TTC549 (cell line): ENCODE results near the gene LMNA.
"Not testable (repeated sequence)": the region's sequence is repeated elsewhere in the genome, so short reads cannot be mapped to it uniquely, and the experiment has no call there.

Experiments used
- FAIRE-seq: peaks from 2 replicates; lab custom pipeline; 2012; peaks lifted over from hg19 to GRCh38; lab: Jason Lieb, UNC

Gene LMNA

DNA sequence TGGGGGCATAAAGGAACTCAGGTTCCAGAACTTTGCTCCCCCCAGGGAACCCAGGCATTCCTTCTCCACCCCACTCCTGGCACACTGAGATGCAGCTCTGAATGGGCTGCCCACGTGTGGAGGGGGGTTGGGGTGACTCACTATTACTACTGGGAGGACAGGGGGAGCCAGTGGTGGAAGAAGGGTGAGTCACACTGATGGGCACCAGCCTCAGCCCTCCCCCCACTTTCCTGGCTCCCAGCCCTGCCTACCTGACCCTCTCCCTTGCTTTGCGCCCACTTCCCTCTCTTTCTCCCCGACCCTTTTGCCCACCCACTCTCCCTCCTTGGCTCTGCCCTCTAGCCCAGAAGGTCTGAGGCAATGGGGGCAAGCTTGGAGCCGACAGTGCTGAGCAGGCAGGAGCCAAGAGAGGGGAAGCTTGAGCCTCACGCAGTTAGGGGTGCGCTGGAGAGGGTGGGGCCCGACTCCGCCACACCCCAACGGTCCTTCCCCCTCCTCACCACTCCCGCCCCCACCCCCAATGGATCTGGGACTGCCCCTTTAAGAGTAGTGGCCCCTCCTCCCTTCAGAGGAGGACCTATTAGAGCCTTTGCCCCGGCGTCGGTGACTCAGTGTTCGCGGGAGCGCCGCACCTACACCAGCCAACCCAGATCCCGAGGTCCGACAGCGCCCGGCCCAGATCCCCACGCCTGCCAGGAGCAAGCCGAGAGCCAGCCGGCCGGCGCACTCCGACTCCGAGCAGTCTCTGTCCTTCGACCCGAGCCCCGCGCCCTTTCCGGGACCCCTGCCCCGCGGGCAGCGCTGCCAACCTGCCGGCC lies at the start of gene LMNA:
LMNA (plus strand) TSS at position 611 of the 818 bp plus-strand sequence. CDS start 208 bp downstream, outside the sequence.
- FAIRE-seq: peak; percentile 13

DNA sequence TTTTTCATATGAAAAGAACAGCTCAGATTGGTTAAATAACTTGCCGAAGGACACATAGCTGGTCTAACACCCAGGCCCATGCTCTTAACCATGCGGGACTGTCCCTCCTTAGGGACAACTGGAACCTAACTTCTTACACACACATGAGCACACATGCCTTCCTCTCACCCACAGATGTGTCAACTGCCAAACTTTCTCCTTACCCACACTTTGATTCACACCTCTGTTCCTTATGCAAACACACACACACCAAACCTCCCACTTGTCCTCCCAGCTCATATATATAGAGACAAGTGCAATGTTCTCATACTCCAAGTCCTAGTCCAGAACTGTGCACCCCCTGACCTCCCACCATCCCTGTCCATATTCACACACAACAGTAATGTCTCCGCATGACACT lies 49.3 kb upstream of the LMNA start:
- no peak for FAIRE-seq

DNA sequence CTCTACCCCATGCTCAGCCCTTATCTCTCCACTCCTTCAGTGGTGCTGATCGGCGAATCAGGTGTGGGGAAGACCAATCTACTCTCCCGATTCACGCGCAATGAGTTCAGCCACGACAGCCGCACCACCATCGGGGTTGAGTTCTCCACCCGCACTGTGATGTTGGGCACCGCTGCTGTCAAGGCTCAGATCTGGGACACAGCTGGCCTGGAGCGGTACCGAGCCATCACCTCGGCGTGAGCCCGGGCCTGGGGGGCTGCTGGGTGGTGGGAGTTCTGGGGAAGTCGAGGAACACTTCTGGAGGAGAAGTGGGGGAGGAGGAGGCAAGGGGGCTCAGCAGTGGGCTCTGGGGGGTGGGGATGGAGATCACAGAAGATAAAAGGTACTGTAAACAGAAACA lies 48.6 kb upstream of the LMNA start:
- no peak for FAIRE-seq

DNA sequence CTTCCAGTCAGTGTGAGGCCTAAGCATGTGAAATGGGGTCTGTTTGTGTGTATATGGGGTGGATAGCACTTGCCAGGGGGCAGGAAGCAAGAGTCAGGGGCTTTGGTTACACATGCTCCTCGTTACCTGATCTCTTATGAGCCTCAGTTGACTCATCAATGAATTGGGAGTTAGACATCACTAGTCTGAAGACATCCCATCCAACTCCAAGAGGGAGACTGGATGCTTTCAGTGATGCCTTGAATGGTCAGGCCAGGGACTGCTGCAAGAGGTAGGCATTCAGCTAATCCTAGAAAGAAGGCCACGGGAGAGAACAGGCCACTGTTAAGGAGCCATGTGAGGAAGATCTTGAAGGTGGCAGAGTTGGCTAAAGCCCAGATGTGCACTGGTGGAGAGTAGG lies 47.2 kb upstream of the LMNA start:
- FAIRE-seq: no peak

DNA sequence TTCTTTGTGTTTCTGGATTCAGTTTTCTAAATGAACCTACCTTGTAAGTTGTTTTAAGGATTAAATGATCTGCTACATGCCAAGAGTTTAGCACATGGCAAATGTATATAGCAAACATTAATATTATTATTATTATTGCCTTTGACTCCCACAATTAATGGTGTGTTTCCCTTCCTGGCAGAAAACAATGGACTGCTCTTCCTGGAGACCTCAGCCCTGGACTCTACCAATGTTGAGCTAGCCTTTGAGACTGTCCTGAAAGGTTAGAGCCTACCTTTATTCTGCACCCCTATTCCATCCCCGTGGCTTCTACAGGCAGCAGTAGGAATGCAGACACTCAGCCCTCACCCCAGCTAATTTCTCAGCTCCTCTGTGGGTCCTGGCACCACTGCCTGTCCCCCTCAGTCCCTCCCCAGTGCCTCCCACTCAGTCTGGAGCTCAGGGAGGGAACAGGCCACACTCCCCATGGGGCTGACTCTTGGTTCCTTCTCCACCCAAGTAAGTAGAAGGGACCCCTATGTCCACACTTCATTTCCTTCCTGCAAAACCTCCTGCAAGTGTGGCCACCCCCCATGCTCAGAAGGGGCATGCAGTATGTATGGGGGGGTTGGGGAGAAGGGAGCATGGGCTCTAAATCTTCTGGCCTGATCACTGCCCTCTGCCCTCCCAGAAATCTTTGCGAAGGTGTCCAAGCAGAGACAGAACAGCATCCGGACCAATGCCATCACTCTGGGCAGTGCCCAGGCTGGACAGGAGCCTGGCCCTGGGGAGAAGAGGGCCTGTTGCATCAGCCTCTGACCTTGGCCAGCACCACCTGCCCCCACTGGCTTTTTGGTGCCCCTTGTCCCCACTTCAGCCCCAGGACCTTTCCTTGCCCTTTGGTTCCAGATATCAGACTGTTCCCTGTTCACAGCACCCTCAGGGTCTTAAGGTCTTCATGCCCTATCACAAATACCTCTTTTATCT lies 44.7 kb upstream of the LMNA start:
- FAIRE-seq: no peak

DNA sequence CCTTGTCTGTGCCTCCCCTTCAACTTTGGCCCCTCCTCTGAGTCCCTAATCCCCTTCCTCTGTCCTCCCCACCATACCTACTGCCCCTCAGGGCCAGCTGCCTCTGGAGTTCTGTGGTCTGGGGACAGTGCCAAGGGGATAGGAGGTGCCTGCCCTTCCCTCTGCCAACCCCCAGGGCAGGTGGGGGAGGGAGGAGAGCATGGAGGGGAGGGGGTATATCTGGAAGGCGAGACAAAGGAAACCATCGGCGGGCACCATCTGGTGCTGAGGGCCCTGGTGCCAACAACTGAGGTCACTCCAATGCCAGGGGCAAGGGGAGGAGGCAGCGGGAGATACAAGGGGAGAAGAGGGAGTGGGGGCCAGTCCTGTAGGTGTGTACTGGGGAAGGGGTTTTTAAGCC lies 44.0 kb upstream of the LMNA start:
- no peak for FAIRE-seq

DNA sequence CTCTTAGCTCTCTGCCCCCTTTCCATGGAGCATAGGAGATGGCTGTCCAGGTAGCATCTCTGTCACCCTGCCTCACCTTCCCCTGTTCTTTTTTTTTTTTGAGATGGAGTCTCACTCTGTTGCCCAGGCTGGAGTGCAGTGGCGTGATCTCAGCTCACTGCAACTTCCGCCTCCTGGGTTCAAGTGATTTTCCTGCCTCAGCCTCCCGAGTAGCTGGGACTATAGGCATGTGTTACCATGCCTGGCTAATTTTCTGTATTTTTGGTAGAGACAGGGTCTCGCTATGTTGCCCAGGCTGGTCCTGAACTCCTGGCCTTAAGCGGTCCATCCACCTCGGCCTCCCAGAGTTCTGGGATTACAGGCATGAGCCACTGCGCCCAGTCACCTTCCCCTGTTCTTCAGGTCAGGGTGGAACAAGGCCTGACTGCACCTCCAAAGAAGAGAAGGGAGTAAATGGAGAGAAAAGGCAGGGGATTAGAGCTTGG lies 43.1 kb upstream of the LMNA start:
- FAIRE-seq: not testable (repeated sequence)

DNA sequence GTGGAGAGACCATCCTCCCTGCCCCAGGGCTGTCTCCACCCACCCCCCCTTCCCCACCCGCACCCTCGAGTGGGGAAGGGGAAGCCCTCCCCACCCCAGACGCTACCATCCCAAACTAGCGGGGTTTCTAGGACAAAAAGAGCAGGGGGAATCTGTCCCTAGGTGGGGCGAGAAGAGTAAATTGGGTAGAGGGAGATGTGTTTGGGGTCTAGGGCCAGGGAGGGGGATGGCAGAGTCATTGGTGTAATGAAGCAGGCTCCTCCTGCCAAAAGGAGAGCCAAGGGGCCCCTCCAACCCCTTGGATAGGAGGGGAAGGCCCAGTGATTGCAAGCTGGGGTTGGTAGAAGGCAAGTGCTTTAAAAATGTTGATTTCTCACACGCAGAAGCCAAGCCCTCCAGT lies 42.3 kb upstream of the LMNA start:
- no peak for FAIRE-seq

DNA sequence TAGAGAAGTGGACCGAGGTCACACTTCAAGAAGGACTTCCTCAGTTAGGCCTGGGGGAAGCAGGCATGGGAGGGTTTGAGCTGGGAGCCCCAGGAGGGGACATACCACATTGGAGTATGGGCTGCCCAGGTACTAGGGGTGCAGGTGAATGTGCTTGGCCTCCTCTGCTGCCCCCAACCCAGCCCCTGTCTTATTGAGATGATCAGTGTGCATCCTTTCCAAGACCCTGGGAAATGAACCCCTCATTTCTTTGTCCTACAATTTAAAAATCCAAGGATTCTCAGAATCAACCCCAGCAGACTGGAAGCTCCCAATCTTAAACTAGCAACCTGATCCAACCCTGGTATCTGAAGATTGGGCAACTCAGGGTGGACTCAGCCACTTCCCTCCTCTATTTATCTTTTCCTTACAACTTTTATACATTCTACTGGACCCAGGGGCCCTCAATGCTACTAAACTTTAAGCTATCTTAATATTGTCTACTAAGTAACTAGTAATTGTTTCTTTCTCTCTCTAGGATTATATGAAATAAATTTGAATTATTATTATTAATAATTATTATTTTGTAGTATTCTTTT lies 41.3 kb upstream of the LMNA start:
- FAIRE-seq: peak; percentile 80

DNA sequence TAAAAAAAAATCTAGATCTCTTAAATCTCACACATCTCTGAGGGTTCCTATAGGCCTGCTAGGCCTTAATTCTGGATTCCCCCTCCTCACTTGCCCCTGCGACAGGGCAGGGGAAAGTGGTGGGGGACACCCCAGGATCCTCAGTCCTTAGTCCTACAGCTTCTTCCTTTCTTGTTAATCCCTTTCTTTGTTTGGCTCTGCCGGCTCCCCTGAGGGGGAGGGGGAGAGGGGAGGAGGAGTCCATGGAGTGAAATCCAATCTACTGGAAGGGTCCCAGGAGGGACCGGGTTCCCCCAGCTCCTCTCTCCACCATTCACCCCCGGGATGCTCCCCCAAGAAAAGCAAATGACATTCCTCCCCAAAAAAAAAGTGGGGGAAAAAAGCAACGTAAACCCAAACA lies 40.8 kb upstream of the LMNA start:
- no peak for FAIRE-seq

DNA sequence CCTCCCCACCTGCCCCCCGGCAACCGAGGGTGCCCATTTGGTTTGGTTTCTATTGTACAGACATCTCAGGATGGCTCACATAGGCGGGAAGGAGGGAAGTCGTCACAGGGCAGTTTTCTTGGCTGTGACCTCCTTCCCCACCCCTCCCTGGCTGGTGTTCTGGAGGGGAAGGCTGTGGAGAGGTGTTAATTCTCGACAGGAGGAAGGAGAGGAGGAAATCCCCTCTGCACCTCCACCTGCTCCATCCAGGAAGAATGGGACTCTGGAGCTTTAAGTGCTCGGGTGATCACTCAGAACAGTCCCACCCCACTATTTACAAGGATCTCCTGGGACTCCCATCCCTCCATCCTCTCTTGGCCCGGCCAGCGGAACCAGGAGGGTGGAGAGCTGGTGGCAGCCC lies 39.9 kb upstream of the LMNA start:
- no peak for FAIRE-seq

DNA sequence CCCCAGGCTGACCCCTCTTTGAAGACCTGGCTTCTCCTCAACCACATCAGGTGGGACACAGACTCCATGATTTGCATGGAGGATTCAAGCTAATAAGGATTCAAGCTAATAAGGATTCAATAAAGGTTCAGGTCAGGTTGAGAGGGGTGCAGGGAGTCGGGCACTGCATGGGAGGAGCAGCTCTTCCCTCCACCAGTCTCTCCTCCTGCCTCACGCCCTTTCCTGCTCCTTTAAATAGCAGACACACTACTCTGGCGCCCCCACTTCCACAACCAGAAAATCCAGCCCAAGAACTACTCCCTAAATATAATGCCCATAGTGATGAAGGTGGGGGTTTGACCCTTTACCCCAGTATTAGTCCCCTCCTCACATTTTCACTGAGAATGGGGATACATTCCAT lies 39.3 kb upstream of the LMNA start:
- no peak for FAIRE-seq

DNA sequence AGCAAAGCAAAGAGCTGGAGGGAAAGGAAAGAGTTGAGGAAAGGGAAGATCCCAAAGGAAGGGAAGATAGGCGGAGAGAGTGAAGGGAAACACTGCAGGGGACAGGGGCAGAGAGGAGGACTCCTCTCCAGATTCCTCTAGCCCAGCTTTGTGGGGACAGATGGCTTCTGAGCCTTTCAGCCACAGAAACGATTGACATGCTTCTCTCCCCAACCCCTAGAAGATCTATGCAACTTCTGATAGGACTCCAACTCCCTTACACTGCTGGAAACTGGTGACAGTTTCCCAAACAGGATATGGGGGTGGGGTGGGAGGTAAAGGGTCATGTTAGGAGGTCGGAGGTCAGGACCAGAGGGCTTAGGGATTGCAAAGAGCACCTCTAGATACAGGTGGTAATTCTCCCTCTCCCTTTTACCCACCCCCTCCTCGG lies 38.7 kb upstream of the LMNA start:
- no peak for FAIRE-seq

DNA sequence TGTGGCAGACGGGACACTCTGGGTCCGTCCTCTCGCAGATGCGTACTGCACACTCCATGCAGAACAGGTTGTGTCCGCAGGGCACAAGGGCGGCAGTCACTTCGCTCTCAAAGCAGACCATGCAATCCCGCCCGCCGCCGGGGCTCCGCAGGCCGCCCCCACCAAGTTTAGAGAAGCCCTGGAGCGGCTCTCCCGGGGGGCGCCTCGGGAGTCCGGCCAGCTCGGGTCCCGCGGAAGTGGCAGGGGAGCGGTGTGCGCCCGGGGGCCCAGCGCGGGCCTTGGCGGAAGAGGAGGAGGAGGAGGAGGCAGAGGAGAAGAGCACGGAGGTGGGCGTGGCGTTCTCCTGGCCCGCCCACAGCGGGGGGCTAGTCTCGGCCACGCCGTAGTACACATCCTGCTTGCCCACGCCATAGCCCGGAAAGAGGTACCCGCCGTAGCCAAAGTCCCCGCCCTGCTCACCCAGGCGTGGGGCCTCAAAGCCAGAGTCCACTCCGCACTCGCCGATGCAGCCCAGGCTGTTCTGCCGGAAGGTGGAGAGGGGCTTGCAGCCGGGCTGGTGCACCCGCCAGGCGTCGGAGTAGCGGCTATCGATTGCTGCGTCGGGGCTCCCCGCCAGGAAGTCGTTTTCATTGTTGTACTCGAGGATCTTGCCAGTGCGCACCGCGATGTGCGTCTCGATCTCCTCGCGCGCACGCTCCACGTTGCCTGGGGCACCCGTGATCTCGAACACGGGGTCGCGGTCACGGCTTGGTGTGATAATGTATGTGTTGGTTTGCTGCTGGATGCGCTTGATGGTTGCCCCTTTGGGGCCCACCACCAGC lies 37.7 kb upstream of the LMNA start:
- FAIRE-seq: no peak

DNA sequence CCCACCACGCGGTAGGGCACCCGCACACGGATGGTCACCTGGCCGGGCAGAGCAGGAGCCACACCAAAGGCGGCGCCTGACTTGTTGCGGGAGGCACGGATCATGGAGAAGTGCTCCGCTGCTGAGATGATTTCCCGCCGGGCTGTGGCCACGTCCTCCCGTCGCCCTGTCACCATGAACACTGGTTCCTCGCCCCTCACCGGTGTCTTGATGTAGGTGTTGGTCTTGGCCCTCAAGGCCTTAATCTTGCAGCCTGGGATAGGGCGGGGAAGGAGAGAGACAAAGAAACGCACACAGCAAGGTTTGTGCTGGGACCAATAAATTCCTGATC lies 37.1 kb upstream of the LMNA start:
- FAIRE-seq: no peak

DNA sequence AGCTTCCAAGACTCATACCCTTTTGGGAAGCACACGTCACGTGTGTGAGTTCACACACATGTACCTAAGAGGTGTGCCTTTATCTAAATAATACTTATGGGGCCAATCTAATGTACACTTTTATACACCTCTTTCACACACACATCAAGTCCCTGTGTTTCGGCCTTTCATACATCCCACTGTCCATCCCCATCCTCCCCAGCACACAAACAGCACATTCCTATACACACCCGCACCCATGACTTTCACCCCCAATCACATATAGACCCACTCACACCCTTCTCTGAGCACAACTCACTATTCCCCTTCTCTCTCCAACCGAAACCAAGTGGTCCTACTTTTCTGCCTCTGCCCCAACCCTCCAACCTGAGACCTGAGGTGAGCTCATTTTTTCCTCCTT lies 35.8 kb upstream of the LMNA start:
- FAIRE-seq: no peak

DNA sequence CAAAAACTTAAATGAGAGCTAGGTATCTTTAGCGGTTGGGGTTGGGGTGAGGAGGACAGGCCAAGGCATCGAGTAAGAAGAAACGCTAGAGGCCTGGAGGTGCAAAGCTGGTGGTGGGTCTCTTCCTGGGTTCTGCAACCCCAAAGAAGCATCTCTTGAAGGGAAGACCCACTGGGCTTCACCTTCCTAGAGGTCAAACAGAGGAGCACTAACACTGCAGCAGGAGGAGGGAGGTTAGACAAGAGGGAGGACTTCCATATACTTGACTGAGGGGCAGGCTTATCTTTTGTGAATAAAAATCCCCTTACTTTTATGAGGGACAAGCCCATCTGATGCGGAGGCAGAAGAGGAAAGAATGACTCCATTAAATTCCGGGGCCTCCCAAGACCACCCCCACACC lies 34.7 kb upstream of the LMNA start:
- FAIRE-seq: no peak

DNA sequence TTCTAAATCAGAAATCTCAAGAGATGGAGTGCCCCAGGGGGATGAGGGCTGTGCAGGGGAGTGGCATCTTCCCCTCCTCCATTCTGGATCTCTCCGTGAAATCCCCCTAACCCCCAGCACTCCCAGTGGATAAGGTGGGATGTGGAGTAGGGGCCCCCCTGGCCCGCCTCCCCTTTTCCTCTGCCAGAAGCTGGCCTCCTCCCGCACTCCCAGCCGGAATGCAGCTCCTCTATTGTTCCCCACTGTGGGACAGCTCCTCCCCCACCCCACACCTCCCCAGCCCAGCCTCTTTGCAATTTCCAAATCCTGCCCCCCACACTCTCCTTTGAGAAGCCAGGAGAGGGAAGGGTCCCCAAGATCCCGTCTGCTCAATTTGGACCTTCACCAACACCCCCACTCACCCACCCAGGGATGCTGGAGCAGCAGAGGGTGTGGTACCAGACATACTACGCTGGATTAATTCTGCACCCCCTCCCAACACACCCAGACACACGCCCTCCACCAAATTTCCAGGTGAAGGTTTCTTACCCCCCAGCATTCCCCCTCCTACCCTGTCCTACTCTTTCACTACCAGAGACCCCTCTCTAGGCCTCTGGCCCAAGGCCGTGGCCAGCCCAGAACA lies 34.2 kb upstream of the LMNA start:
- no peak for FAIRE-seq

DNA sequence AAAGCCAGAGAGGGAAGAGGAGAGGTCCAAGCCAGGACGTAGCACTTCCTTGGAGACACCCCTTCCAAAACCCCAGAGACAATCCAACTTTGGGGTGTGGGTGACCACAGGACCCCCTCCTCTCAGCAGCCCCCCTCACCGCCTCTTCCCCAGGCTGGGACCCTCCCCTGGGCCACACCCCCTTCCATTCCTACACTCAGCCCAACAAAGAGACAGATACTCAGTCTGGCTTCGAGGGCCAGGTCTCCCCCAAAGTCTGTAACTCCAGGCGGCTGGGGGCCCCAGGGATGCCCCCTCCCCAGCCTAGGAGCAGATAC lies 33.7 kb upstream of the LMNA start:
- FAIRE-seq: no peak

DNA sequence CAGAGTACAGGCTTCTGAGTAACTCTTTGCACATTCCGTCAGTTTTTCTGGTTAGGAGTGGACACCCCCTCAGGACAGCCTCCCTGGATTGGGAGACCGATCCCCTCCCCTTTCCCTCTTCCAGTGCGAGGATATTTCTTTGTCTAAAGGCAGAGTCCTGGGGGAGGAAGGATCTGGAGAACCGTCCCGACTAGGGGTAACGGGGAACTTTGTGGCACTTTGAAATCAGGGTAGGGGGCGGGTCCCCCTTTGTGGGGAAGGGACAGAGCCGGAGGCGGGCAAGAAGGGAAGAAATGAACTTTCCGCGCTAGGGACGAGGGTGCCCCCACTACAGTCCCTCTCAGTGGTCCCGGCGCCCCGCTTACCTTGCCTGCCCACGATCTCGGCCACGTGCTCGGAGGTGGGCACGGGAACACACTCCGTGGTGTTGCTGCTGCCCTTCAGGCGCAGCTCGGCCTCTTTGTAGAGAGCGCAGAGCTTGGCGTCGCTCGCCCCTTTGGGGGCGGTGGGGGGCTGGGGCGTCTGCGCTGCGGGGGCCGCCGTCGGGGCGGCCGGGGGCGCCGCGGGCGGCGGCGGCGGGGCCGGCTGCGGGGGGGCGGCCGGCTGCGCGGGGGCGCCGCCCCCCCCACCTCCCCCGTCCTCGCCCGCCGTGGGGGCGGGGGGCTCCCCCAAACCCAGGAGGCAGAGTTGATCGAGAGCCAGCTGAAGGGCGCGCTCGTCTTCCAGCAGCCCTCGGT lies 33.2 kb upstream of the LMNA start:
- no peak for FAIRE-seq

DNA sequence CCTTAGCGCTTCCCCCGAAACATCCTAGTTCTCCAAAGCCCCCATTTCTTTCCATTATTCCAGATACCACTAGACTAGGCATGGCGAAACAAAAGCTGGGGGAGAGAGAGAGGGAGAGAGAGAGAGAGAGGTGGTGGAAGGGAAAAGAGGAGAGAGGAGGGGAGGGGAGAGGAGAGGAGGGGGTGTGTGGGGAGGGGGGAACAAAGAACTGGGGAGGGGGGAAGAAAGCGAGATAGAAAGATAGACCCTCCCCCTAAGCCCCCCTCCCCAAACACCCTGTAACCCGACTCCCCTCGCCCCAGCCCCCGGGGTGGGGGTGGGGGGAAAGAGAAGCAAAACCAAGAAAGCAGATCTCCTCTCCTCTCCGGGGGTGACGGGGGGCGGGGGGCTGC lies 32.6 kb upstream of the LMNA start:
- FAIRE-seq: no peak
